SK-N-SH treated with all-trans-retinoic acid at 6 μM for 48 hours (cell line): ENCODE results near the gene WDR7.

Experiments
- ATAC-seq: fragments of 200-7000 bp; cut with Tn5 transposase; 3 replicates; pipeline ENCODE4 v1.9.1; 2020; ENCODE audit warnings: mild to moderate bottlenecking, moderate library complexity
- ARNTL ChIP-seq: fragments of 450-650 bp; formaldehyde crosslinking; IDR thresholded peaks from 2 replicates; pipeline ENCODE4 v1.5.0; 2020; ENCODE audit warnings: low read depth, mild to moderate bottlenecking, moderate library complexity, borderline replicate concordance
- BACH2 ChIP-seq: fragments of 250-450 bp; sonication (Bioruptor Pico); IDR thresholded peaks from 2 replicates; pipeline ENCODE4 v1.9.0; 2021; ENCODE audit warnings: mild to moderate bottlenecking, borderline replicate concordance
- CSDC2 ChIP-seq: fragments of 250-450 bp; sonication (Bioruptor Pico); IDR thresholded peaks from 2 replicates; pipeline ENCODE4 v1.5.0; 2020; ENCODE audit warnings: mild to moderate bottlenecking, moderate library complexity
- ESRRG ChIP-seq: fragments of 250-450 bp; sonication (Bioruptor Pico); IDR thresholded peaks from 2 replicates; pipeline ENCODE4 v1.6.1; 2021; ENCODE audit warnings: mild to moderate bottlenecking
- GLIS3 ChIP-seq: fragments of 250-450 bp; sonication (Bioruptor Pico); IDR thresholded peaks from 2 replicates; pipeline ENCODE4 v1.5.0; 2020; ENCODE audit warnings: mild to moderate bottlenecking, moderate library complexity
- ISL1 ChIP-seq: fragments of 250-450 bp; sonication (Bioruptor Pico); IDR thresholded peaks from 2 replicates; pipeline ENCODE4 v2.1.2; 2022; ENCODE audit warnings: mild to moderate bottlenecking, moderate library complexity
- PPARA ChIP-seq: fragments of 250-450 bp; sonication (Bioruptor Pico); IDR thresholded peaks from 2 replicates; pipeline ENCODE4 v1.5.0; 2020; ENCODE audit warnings: mild to moderate bottlenecking, borderline replicate concordance
- RARB ChIP-seq: fragments of 250-450 bp; sonication (Bioruptor Pico); IDR thresholded peaks from 2 replicates; pipeline ENCODE4 v1.8.0; 2021; ENCODE audit warnings: mild to moderate bottlenecking, moderate library complexity
- SNAI2 ChIP-seq: fragments of 250-450 bp; sonication (Bioruptor Pico); IDR thresholded peaks from 2 replicates; pipeline ENCODE4 v1.5.0; 2020; ENCODE audit warnings: mild to moderate bottlenecking, moderate library complexity
- TCF4 ChIP-seq: fragments of 250-450 bp; sonication (Bioruptor Pico); IDR thresholded peaks from 2 replicates; pipeline ENCODE4 v1.8.0; 2021; ENCODE audit warnings: mild to moderate bottlenecking, moderate library complexity, borderline replicate concordance
- TOX ChIP-seq: fragments of 250-450 bp; sonication (Bioruptor Pico); IDR thresholded peaks from 2 replicates; pipeline ENCODE4 v1.8.0; 2021; ENCODE audit warnings: mild to moderate bottlenecking, moderate library complexity, borderline replicate concordance
- ZC3H10 ChIP-seq: fragments of 250-450 bp; sonication (Bioruptor Pico); IDR thresholded peaks from 2 replicates; pipeline ENCODE4 v1.5.1; 2021; ENCODE audit warnings: mild to moderate bottlenecking, moderate library complexity
- ZFP3 ChIP-seq: fragments of 250-450 bp; sonication (Bioruptor Pico); IDR thresholded peaks from 2 replicates; pipeline ENCODE4 v1.5.0; 2020; ENCODE audit warnings: mild to moderate bottlenecking, moderate library complexity
- ZFP30 ChIP-seq: fragments of 450-650 bp; formaldehyde crosslinking; IDR thresholded peaks from 2 replicates; pipeline ENCODE4 v1.5.0; 2022; ENCODE audit warnings: mild to moderate bottlenecking, moderate library complexity
- ZNF565 ChIP-seq: fragments of 450-650 bp; formaldehyde crosslinking; conservative IDR thresholded peaks from 2 replicates; pipeline ENCODE4 v1.5.0; 2020; ENCODE audit warnings: low read depth, mild to moderate bottlenecking, moderate library complexity
- ZNF70 ChIP-seq: fragments of 450-650 bp; formaldehyde crosslinking; IDR thresholded peaks from 2 replicates; pipeline ENCODE4 v1.5.0; 2020; ENCODE audit warnings: mild to moderate bottlenecking, moderate library complexity
- ZNF8 ChIP-seq: fragments of 450-650 bp; formaldehyde crosslinking; IDR thresholded peaks from 2 replicates; pipeline ENCODE4 v1.5.0; 2020; ENCODE audit warnings: mild to moderate bottlenecking, moderate library complexity
- TF ChIP-seq, protein P1 (sequence below): fragments of 250-450 bp; sonication (Bioruptor Pico); IDR thresholded peaks from 2 replicates; pipeline ENCODE4 v1.5.1; 2020; ENCODE audit warnings: low read depth, mild to moderate bottlenecking, moderate library complexity
- TF ChIP-seq, protein P2 (sequence below): fragments of 250-450 bp; sonication (Bioruptor Pico); IDR thresholded peaks from 2 replicates; pipeline ENCODE4 v1.5.1; 2021; ENCODE audit warnings: mild to moderate bottlenecking, moderate library complexity
- TF ChIP-seq, protein P3 (sequence below): fragments of 250-450 bp; sonication (Bioruptor Pico); IDR thresholded peaks from 2 replicates; pipeline ENCODE4 v1.5.0; 2020; ENCODE audit warnings: mild to moderate bottlenecking, moderate library complexity
- TF ChIP-seq, protein P4 (sequence below): fragments of 250-450 bp; sonication (Bioruptor Pico); IDR thresholded peaks from 2 replicates; pipeline ENCODE4 v1.8.0; 2021; ENCODE audit warnings: low read depth, mild to moderate bottlenecking, moderate library complexity, borderline replicate concordance
- TF ChIP-seq, protein P5 (sequence below): fragments of 250-450 bp; sonication (Bioruptor Pico); IDR thresholded peaks from 2 replicates; pipeline ENCODE4 v1.8.0; 2020; ENCODE audit warnings: mild to moderate bottlenecking, moderate library complexity, borderline replicate concordance

WDR7 gene

DNA sequence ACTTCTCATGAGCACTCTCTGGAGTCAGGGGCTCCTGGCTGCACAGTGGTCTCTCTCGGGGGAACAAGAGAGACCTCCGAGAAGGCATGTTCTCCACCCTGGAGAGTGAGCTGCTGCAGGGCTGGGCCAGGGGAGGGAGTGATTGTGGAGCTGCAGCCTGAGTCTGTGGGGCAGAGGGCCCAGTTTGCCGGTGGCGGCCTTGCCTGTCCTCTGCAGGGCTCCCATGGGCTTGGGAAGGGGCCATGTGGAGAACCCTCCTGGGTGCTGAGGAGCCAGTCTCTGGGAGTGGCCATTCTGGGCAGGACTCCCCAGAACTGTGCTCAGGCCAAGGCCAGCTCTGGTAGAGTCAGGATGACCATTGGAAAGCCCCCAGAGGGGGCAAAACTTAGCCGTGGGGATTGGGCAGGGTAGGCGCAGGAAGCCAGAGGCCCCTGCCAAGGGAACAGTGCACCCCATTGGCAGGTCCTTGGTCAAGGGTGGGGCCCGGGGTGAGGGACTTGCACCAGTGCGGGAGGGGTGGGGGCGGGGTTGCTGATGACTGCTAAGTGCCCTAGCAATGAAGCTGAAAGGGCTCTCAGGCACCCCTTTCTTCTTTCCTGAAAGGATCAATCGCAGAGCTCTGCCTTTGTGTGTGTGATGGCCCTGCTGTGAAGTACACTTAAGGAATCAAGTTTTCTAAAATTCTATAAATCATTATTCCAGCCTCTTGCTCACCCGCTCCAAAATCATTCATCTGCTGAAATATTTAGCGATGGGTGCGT is 426.0 kb downstream of the WDR7 start:
- TF ChIP-seq ESRRG (no peak), CSDC2 (CRISPR knock-in tag) (no peak), ZNF70 (CRISPR knock-in tag) (no peak), BACH2 (no peak), PPARA (CRISPR knock-in tag) (no peak), ZFP3 (no peak), RARB (no peak), ZNF565 (CRISPR knock-in tag) (no peak), ISL1 (CRISPR knock-in tag) (no peak), ZFP30 (no peak), TCF4 (CRISPR knock-in tag) (no peak), ZNF8 (CRISPR knock-in tag) (no peak), SNAI2 (CRISPR knock-in tag) (no peak), ZC3H10 (no peak)
- TF ChIP-seq, protein P1, sequence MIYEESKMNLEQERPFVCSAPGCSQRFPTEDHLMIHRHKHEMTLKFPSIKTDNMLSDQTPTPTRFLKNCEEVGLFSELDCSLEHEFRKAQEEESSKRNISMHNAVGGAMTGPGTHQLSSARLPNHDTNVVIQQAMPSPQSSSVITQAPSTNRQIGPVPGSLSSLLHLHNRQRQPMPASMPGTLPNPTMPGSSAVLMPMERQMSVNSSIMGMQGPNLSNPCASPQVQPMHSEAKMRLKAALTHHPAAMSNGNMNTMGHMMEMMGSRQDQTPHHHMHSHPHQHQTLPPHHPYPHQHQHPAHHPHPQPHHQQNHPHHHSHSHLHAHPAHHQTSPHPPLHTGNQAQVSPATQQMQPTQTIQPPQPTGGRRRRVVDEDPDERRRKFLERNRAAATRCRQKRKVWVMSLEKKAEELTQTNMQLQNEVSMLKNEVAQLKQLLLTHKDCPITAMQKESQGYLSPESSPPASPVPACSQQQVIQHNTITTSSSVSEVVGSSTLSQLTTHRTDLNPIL = no peak
- TF ChIP-seq, protein P2, sequence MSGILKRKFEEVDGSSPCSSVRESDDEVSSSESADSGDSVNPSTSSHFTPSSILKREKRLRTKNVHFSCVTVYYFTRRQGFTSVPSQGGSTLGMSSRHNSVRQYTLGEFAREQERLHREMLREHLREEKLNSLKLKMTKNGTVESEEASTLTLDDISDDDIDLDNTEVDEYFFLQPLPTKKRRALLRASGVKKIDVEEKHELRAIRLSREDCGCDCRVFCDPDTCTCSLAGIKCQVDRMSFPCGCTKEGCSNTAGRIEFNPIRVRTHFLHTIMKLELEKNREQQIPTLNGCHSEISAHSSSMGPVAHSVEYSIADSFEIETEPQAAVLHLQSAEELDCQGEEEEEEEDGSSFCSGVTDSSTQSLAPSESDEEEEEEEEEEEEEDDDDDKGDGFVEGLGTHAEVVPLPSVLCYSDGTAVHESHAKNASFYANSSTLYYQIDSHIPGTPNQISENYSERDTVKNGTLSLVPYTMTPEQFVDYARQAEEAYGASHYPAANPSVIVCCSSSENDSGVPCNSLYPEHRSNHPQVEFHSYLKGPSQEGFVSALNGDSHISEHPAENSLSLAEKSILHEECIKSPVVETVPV (CRISPR knock-in tag) = no peak
- TF ChIP-seq, protein P3, sequence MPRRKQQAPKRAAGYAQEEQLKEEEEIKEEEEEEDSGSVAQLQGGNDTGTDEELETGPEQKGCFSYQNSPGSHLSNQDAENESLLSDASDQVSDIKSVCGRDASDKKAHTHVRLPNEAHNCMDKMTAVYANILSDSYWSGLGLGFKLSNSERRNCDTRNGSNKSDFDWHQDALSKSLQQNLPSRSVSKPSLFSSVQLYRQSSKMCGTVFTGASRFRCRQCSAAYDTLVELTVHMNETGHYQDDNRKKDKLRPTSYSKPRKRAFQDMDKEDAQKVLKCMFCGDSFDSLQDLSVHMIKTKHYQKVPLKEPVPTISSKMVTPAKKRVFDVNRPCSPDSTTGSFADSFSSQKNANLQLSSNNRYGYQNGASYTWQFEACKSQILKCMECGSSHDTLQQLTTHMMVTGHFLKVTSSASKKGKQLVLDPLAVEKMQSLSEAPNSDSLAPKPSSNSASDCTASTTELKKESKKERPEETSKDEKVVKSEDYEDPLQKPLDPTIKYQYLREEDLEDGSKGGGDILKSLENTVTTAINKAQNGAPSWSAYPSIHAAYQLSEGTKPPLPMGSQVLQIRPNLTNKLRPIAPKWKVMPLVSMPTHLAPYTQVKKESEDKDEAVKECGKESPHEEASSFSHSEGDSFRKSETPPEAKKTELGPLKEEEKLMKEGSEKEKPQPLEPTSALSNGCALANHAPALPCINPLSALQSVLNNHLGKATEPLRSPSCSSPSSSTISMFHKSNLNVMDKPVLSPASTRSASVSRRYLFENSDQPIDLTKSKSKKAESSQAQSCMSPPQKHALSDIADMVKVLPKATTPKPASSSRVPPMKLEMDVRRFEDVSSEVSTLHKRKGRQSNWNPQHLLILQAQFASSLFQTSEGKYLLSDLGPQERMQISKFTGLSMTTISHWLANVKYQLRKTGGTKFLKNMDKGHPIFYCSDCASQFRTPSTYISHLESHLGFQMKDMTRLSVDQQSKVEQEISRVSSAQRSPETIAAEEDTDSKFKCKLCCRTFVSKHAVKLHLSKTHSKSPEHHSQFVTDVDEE (CRISPR knock-in tag) = no peak
- TF ChIP-seq, protein P4, sequence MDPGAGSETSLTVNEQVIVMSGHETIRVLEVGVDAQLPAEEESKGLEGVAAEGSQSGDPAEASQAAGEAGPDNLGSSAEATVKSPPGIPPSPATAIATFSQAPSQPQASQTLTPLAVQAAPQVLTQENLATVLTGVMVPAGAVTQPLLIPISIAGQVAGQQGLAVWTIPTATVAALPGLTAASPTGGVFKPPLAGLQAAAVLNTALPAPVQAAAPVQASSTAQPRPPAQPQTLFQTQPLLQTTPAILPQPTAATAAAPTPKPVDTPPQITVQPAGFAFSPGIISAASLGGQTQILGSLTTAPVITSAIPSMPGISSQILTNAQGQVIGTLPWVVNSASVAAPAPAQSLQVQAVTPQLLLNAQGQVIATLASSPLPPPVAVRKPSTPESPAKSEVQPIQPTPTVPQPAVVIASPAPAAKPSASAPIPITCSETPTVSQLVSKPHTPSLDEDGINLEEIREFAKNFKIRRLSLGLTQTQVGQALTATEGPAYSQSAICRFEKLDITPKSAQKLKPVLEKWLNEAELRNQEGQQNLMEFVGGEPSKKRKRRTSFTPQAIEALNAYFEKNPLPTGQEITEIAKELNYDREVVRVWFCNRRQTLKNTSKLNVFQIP (CRISPR knock-in tag) = no peak
- no peak for ATAC-seq

DNA sequence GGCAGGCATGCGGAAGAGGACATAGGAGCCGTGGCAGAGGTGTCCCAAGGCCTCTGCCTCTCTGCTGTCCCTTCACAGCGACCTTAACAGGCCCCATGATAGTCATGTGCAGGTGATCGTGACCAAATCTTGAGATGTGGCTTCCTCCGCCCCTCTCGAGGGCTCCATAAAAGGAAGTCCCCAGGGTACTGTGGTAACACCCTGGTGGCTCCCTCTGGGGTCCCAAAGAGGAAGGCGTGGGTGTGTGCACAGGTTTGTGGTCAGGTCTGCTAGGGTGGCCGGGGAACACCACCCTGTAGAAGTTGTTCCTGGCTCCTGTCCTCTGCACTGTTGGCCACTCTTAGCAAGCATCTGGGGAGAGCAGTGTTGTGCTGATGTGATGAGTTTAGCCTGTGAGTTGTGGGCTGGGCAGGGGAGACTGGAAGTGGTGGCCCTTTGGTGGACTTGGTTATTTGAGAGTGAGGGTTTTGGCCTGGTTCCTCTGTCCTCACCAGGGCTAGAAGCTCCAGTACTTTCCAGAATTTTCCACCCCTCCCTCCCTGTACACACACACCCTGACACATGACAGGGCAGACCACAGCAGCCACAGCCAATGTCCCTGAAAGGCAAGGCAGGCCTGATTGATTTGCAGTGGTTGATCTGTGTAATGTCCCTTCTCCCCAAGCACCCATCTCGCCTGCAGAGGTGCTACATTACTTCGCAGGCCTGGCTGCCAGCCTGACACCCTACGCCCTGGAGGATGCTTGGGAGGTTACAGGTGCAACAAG is 426.8 kb downstream of the WDR7 start:
- ATAC-seq = no peak
- TF ChIP-seq, protein P5, sequence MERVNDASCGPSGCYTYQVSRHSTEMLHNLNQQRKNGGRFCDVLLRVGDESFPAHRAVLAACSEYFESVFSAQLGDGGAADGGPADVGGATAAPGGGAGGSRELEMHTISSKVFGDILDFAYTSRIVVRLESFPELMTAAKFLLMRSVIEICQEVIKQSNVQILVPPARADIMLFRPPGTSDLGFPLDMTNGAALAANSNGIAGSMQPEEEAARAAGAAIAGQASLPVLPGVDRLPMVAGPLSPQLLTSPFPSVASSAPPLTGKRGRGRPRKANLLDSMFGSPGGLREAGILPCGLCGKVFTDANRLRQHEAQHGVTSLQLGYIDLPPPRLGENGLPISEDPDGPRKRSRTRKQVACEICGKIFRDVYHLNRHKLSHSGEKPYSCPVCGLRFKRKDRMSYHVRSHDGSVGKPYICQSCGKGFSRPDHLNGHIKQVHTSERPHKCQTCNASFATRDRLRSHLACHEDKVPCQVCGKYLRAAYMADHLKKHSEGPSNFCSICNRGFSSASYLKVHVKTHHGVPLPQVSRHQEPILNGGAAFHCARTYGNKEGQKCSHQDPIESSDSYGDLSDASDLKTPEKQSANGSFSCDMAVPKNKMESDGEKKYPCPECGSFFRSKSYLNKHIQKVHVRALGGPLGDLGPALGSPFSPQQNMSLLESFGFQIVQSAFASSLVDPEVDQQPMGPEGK = no peak
- TF ChIP-seq ZC3H10 (no peak), ZNF565 (CRISPR knock-in tag) (no peak), SNAI2 (CRISPR knock-in tag) (no peak), GLIS3 (CRISPR knock-in tag) (no peak), ZFP30 (no peak), ZNF8 (CRISPR knock-in tag) (no peak), RARB (no peak), ISL1 (CRISPR knock-in tag) (no peak), TOX (CRISPR knock-in tag) (no peak), ESRRG (no peak), ARNTL (CRISPR knock-in tag) (no peak), BACH2 (no peak), TCF4 (CRISPR knock-in tag) (no peak), CSDC2 (CRISPR knock-in tag) (no peak), ZNF70 (CRISPR knock-in tag) (no peak)
- TF ChIP-seq, protein P1 = no peak
- TF ChIP-seq, protein P3 (CRISPR knock-in tag) = no peak
- TF ChIP-seq, protein P2 (CRISPR knock-in tag) = no peak
